HG03066 (cell line): ENCODE measurements around the gene GH2.
"Not testable (repeated sequence)": the region's sequence is repeated elsewhere in the genome, so short reads cannot be mapped to it uniquely, and the experiment has no call there.

ENCODE experiments used
- ATAC-seq: cut with Tn5 transposase; IDR thresholded peaks from one replicate; pipeline ENCODE4 v1.9.1; 2021; ENCODE audit warnings: low read depth; ENCODE audit not compliant: unreplicated experiment

GH2 gene

DNA sequence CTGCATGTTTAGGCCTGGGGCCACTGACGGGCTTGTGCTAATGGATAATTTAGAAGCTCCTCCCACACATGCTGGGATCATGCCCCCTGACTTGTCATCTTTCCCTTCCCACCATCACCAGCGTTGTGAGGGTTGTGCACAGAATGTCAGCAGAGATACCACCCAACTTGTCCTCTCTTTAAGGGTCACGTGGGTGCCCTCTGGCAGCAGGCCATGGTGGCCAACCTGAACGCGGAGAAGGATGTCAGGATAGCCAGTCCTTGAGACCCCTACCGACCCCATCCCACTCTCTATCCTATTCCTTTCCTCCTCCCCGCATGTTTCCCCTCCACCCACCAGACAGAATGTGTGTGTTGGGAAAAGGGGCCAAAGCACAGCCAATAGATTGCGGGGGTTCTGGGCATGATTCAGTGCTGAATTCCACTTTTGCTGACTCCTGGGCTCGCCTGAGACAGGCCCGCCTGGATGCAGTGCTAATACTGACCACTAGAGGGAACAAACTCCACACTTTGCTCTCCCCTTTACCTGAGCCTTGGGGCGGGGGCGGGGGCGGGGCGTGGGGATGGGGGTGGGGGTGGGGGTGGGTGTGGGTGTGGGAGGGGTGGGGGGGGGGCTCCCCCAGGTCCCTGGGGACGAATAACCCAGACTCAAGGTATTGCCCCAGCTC, at the start of gene GH2:
TSS of gene GH2 (minus strand) at position 10 of the 667 bp plus-strand sequence. CDS start 143 bp downstream, outside the sequence.
- no peak for ATAC-seq

DNA sequence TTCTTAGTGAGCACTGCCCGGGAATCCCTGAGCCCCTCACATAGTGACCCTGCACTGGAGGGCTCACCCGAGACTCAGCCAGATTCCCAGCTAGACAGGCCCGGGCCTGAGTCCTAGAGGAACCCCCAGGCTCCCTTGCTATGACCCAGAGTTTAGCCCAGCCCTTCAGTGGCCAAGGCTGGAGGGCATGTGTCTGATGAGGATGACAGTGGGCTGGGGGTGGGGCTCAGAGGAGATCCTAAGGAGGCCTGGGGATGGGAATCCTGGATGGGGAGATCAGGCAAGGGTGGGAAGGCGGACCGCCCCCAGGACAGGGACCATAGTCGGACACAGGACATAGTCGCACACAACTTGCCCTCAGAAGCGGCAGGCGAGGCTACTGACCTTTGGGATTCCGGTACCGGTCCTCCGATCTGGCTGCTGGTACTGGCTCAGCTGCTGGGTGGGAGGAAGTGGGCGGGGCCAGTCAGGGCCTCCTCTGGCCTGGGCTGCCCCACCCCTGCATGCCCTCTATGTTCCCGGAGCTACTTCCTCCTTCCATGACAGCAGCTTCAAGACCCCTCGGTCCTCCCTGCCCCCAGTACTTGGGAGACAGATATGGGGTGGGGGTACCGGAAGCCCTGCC, 49.3 kb upstream of the GH2 start:
- ATAC-seq = peak; percentile 42

GRCh38 chr17:63929860-63930766, 48.4 kb upstream of the GH2 start:
- ATAC-seq = no peak

DNA sequence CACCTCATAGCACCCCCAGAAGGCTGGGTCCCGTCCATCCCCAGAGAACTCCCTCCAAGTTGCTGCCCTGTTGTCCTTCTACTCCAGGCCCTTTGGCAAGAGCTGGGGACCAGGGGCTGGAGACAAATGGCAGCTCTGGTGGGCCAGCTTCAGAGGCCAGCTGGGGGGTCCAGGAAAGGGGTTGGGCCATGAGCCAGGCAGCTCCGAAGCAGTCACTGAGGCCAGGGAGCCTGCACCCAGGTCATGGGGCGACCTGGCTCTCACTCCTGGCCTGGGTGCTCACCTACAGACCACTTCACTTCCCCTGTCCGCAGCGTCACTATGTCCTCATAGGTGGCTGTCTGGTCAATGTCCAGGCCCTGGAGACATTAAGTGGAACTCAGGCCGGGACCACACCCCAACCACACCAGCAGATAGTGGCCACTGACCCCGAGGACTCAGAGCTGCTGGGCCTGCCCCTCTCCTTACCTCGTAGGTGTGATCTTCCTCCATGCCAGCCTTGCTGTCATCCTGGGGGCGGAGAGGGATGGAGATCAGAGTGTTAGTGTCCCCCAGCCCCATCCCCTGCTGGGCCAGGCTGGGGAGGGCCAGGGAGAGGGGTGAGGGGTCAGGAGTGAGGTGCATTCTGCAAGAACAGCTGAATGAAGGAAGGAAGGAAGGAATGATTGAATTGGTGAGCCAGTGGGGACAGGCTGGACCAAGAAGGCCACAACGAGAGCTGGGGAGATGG, 47.4 kb upstream of the GH2 start:
- ATAC-seq = no peak

DNA sequence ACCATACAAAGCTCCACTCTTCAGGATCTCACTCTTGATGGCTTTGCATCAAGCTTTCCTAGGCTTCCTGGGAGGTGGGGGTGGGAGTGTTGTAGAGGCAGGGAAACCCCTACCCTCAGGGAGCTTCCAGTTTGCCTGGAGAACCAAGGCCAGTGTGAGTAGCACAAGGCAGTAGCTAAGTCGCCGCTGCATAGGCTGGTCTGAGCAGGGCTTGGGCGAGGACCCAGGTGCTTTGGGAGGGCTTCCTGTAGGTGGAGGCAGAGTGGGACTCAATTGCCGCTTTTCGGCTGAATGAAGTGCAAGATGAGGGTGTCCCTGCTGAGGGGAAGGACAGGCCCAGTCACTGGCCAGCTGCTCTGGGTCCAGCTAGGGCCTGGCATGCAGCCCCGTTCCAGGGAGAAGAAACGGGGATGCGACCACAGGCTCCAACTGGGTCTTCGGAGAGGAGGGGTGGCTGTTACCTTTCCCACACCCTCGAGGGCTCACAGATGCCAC, 46.5 kb upstream of the GH2 start:
- no peak for ATAC-seq

DNA sequence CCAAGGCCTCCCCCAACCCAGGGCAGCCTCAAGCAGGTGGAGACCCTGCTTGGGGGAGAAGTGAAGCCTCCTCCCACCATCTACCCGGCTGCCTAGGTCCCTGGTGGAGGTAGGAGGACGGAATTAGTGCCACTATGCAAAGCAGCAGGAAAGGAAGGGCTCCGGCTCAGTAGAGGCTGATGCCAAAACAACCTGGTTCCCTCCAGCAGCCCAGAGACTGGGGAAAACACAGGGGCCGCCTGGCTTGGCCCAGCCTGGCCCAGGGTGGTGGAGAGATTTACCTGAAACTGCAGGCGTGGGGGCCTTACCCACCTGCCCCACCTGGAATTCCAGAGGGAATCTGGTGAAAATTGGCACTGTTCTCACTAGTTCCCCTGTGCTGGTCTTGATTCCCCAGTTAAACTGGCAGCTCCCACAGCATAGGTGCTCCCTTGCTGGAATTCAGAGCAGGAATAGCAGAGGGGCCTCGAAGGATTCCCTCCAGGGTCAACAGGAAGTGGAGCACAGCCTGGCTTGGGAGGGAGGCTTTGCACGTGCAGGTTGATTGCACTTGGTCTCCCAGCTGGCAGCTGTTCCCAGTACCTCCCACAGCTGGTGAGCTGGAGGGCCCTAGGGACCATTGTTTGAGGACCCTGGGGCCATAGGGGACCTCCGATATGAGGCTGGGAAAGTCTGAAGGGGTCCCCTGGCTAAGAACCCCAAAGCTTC, 45.9 kb upstream of the GH2 start:
- no peak for ATAC-seq

DNA sequence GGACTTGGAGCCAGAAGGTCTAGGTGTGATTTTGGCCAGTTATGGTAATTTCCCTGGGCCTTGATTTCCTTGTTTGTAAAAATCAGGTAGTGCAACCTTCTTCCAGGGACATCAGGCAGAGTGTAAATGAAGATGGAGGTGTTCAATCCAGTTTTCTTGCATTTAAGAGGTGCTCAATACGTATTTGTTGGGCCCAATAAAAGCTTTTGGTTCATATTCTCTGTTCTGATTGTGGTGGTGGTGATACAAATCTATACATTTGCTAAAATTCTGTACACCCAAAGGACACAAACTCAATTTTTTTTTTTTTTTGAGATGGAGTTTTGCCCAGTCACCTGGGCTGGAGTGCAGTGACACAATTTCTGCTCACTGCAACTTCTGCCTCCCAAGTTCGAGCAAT, 44.4 kb upstream of the GH2 start:
- ATAC-seq = no peak

- ATAC-seq = no peak
Measured at GRCh38 chr17:63925615-63926014, 43.9 kb upstream of the GH2 start.

DNA sequence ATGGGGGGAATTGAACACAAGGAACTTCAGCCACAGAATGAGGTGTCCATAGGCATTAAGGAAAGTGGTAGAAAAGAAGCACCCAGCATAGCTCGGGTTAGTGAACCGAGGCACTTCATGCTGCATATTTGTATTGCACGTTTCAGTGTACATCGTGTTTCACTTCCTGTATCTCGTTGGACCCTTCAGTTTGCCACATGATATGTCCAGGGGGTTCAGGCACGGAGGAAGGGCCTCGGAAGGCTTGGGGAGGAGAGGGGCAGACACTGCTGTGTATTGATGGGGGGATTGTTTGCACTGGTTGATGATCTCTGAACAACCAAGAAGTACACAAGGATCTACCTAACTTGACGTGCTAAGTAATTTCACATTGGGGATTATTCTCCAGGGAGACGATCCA, 40.7 kb upstream of the GH2 start:
- not testable (repeated sequence) for ATAC-seq

DNA sequence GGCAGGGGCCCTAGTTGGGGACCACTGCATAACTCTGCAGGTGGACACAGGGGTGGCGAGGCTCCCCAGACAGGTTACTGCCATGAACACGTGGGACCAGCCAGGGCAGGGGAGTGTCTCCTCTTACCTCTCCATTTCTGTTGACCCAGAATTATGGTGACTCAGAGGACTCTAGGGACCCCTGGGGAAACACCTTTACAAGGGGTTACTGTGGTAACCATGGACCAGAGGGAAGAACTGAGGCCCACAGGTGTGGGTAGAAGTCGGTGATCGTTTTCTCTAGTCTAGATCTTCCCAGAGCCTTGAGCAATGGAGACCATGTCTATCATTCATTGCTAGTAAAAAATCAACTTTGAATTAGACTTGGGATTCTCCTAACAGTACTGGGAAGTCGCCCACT, 39.0 kb upstream of the GH2 start:
- not testable (repeated sequence) for ATAC-seq

DNA sequence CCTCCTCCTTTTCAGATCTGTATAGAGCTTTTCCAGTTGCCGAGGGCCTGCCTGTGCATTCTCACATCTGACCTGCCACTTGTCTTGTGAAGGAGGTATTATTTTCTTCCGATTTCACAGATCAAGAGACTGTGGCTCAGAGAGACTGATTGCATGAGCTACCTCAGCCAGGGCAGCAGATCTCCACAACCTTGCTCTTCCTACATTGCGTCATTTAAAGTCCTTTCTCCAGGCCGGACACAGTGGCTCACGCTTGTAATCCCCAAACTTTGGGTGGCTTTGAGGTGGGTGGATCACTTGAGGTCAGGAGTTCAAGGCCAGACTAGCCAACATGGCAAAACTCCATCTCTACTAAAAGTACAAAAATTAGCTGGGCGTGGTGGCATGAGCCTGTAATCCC, 38.3 kb upstream of the GH2 start:
- ATAC-seq = not testable (repeated sequence)

- no peak for ATAC-seq
Measured at GRCh38 chr17:63919311-63919723, 37.6 kb upstream of the GH2 start.

DNA sequence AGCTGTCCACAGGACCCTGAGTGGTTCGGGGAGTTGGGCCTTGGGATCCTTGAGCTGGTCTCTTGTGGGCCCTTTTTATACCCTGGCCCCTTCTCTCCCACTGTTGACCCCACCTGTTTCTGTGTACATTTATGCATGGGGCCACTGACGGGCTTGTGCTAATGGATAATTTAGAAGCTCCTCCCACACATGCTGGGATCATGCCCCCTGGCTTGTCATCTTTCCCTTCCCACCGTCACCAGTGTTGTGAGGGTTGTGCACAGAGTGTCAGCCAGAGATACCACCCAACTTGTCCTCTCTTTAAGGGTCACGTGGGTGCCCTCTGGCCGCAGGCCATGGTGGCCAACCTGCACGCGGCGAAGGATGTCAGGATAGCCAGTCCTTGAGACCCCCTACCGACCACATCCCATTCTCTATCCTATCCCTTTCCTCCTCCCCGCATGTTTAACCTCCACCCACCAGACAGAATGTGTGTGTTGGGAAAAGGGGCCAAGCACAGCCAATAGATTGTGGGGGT, 37.1 kb upstream of the GH2 start, which contains the start of gene GH1:
TSS of gene GH1 (minus strand) at position 51 of the 517 bp plus-strand sequence. CDS start 63 bp downstream, outside the sequence.
- not testable (repeated sequence) for ATAC-seq

GRCh38 chr17:63918305-63918704, 36.6 kb upstream of the GH2 start:
- no peak for ATAC-seq

- no peak for ATAC-seq
Measured at GRCh38 chr17:63917646-63918045, 35.9 kb upstream of the GH2 start.

GRCh38 chr17:63917206-63917605, 35.5 kb upstream of the GH2 start:
- not testable (repeated sequence) for ATAC-seq

- no peak for ATAC-seq
Measured at GRCh38 chr17:63916566-63917185, 34.9 kb upstream of the GH2 start.

DNA sequence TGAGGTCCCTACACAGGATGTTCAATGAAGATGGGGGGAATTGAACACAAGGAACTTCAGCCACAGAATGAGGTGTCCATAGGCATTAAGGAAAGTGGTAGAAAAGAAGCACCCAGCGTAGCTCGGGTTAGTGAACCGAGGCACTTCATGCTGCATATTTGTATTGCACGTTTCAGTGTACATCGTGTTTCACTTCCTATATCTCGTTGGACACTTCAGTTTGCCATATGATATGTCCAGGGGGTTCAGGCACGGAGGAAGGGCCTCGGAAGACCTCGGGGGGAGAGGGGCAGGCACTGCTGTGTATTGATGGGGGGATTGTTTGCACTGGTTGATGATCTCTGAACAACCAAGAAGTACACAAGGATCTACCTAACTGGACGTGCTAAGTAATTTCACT, 34.0 kb upstream of the GH2 start:
- not testable (repeated sequence) for ATAC-seq

DNA sequence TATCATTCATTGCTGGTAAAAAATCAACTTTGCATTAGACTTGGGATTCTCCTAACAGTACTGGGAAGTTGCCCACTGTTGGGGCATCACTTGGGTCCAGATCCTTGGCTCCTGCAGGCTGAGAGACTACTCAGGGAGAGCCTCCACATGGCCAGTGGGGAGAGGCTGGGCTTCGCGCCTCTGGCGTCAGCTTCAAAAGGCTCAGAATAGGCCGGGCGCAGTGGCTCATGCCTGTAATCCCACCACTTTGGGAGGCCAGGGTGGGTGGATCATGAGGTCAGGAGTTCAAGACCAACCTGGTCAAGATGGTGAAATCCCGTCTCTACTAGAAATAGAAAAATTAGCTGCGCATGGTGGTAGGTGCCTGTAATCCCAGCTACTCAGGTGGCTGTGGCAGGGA, 32.7 kb upstream of the GH2 start:
- ATAC-seq = no peak
